Right ventricle myocardium superior (tissue), 1 donor: ENCODE results near the gene WDR18. TPM values are rescaled to one million over a fixed set of nuclear protein-coding genes. Genes with fewer than 3 reads are reported as not detected.

Experiments used
- total RNA-seq: library from RNA; stranded (reverse); fragmentation: NEBNext Ultra II Directional; extraction: Animal tissue kit (Norgen Biotek cat#: 25700); gene quantifications from one replicate; pipeline ENCODE4 v1.2.1, GENCODE V29; 2021
- donor health status: DM: no; HTN: yes; CAD: no; lungs with severe emphysema.

WDR18 gene
- total RNA-seq, 1 donor from 2014 or later, result 18.6 TPM

Other genes with a start within 250 kb of the WDR18 start
- not detected for gene MISP, start 233.2 kb upstream of the WDR18 start, total RNA-seq
- 56.0 TPM for gene PTBP1, start 186.9 kb upstream of the WDR18 start, total RNA-seq
- not detected for gene PLPPR3, start 162.4 kb upstream of the WDR18 start, total RNA-seq
- gene AZU1, start 156.5 kb upstream of the WDR18 start, total RNA-seq, result not detected
- not detected for gene PRTN3, start 143.3 kb upstream of the WDR18 start, total RNA-seq
- gene ELANE, start 132.0 kb upstream of the WDR18 start, total RNA-seq, result 1.3 TPM
- gene CFD, start 124.7 kb upstream of the WDR18 start, total RNA-seq, result 477 TPM
- 19.1 TPM for gene MED16, start 91.2 kb upstream of the WDR18 start, total RNA-seq
- not detected for gene RNU6-9, start 90.9 kb upstream of the WDR18 start, total RNA-seq
- gene R3HDM4, start 71.1 kb upstream of the WDR18 start, total RNA-seq, result 20.3 TPM
- not detected for gene KISS1R, start 67.0 kb upstream of the WDR18 start, total RNA-seq
- gene ARID3A, start 58.3 kb upstream of the WDR18 start, total RNA-seq, result 5.0 TPM
- not detected for gene GRIN3B, start 16.1 kb downstream of the WDR18 start, total RNA-seq
- 109 TPM for gene TMEM259, start 36.8 kb downstream of the WDR18 start, total RNA-seq
- not detected for gene RNU6-2, start 37.2 kb downstream of the WDR18 start, total RNA-seq
- 69.8 TPM for gene CNN2, start 42.3 kb downstream of the WDR18 start, total RNA-seq
- 5.2 TPM for gene ABCA7, start 55.8 kb downstream of the WDR18 start, total RNA-seq
- gene ARHGAP45, start 82.8 kb downstream of the WDR18 start, total RNA-seq, result 5.1 TPM
- gene POLR2E, start 111.0 kb downstream of the WDR18 start, total RNA-seq, result 146 TPM
- gene GPX4, start 119.6 kb downstream of the WDR18 start, total RNA-seq, result 345 TPM
- 15.1 TPM for gene SBNO2, start 189.9 kb downstream of the WDR18 start, total RNA-seq
- gene STK11, start 221.4 kb downstream of the WDR18 start, total RNA-seq, result 54.8 TPM